ENCODE measurements around the gene CSMD2.

GRCh38 chr1:33932871-33933270 lies 232.2 kb downstream of the CSMD2 start:
- TF ChIP-seq TAF1 (IDR thresholded peaks at IDR 0.05; ENCODE audit: borderline replicate concordance, insufficient read depth, low read length) (no peak), REST (IDR thresholded peaks at IDR 0.05; ENCODE audit: insufficient read depth in 1 of 2, low read depth in 2 of 2, low read length in 2 of 2) (no peak), POLR2AphosphoS5 (IDR thresholded peaks at IDR 0.05; ENCODE audit: low read depth, low read length) (no peak)

Measured in PFSK-1 (cell line).